Psoas muscle (tissue), 8 donors: ENCODE data around the gene SDK2. TPM values are rescaled to one million over a fixed set of nuclear protein-coding genes. Genes with fewer than 3 reads are reported as not detected.

Experiments used
- ATAC-seq, 4 donors: fragments of 200-7000 bp; cut with Tn5 transposase; one replicate each; pipeline ENCODE4 v1.9.1; 2020; ENCODE audit warnings: moderate library complexity in 3 of 4, mild to moderate bottlenecking in 2 of 4
- DNase-seq, 2 donors: peaks; one replicate each; pipeline ENCODE4 v3.0.0-alpha.2; 2020
- H3K27ac ChIP-seq: fragments of 200-600 bp; one replicate; pipeline ENCODE4 v1.8.0; 2022
- H3K27me3 ChIP-seq, 3 donors: fragments of 200-600 bp in 1 of 3; one replicate each; pipeline versions ENCODE4 v1.6.1 to v1.8.0; 2013 to 2022; ENCODE audit warnings: low read length in 2 of 3, mild to moderate bottlenecking in 2 of 3, moderate library complexity in 1 of 3; ENCODE audit not compliant: insufficient read depth in 3 of 3
- H3K36me3 ChIP-seq, 2 donors: fragments of 200-600 bp in 1 of 2; one replicate each; pipeline versions ENCODE4 v1.6.1 to v1.8.0; 2013 to 2022; ENCODE audit warnings: low read depth in 1 of 2, mild to moderate bottlenecking in 1 of 2, moderate library complexity in 1 of 2; ENCODE audit not compliant: insufficient read depth in 1 of 2
- H3K4me1 ChIP-seq: fragments of 200-600 bp; one replicate; pipeline ENCODE4 v1.8.0; 2022
- H3K4me3 ChIP-seq: fragments of 200-600 bp; one replicate; pipeline ENCODE4 v1.8.0; 2022; ENCODE audit warnings: mild to moderate bottlenecking
- H3K9me3 ChIP-seq: fragments of 200-600 bp; one replicate; pipeline ENCODE4 v1.8.0; 2022
- CTCF ChIP-seq: fragments of 200-600 bp; IDR thresholded peaks from one replicate; pipeline ENCODE4 v1.8.0; 2022; ENCODE audit warnings: antibody characterized with exemption
- WGBS, 3 donors: extraction: QIAGEN DNeasy Blood & Tissue Kit; methylation state at CpG; one replicate each; pipeline versions ENCODE4 v1.1.6 to v1.1.7; 2013; 5-methylcytosine and 5-hydroxymethylcytosine counted together
- intact Hi-C, 2 donors: fragments of 100-400 bp; cut with DNase I; formaldehyde crosslinking; loops; one replicate each; pipeline versions ENCODE4 v1.11.0 to v1.14.2; 2022
- polyA plus RNA-seq, 3 donors: library from polyadenylated mRNA; stranded (reverse); fragments of 200-250 nt; gene quantifications; one replicate each; pipeline ENCODE4 v1.2.3, GENCODE V29; 2013
- total RNA-seq, 4 donors: library from RNA; stranded (reverse); fragmentation: NEBNext Ultra II Directional in 2 of 4; extraction: Animal tissue kit (Norgen Biotek cat#: 25700) in 2 of 4; gene quantifications; one replicate each; pipeline versions ENCODE4 v1.2.1 to v1.2.4, GENCODE V29; 2021 to 2023
- donor health status: healthy with polysubstance abuse.
- donor health status: DM: no; HTN: no; CAD: no; lungs with moderate emphysema.
- donor health status: Bipolar disorder and iron deficiency.
- donor health status: healthy.
- donor health status: DM: yes; HTN: yes; CAD: no.
- donor health status: DM: no; HTN: no; CAD: no.
- donor health status: DM: no; HTN: no; CAD: no.
- donor health status: DM: yes; HTN: yes; CAD: no.

The SDK2 gene
- total and polyA plus RNA-seq, 7 donors = 0.04 to 2.8 (median 0.24) TPM

- no peak for DNase-seq
- intact Hi-C loops = no loop called here
- no peaks in the 10 kb centered on the region for H3K9me3 ChIP-seq
These were observed 250.9 kb downstream of the SDK2 start for GRCh38 chr17:73393381-73393780.

GRCh38 chr17:73391331-73392265, 252.6 kb downstream of the SDK2 start:
- intact Hi-C loops = no loop called here
- no peak for DNase-seq
- Histone ChIP-seq H3K27me3 (no peaks in the 10 kb centered on the region), H3K4me3 (no peak overlapping the region), H3K36me3 (no peaks in the 10 kb centered on the region), H3K9me3 (no peaks in the 10 kb centered on the region), H3K27ac (no peak overlapping the region), H3K4me1 (no peaks in the 10 kb centered on the region)
- ATAC-seq = no peak
- 90 to 91% (median 91%) methylated on average over 24 of the region's 24 CpGs for WGBS, 3 donors
- TF ChIP-seq CTCF = no peak

More at GRCh38 chr17:73393381-73393780, 250.9 kb downstream of the SDK2 start:
- H3K27ac ChIP-seq = no peak overlapping the region
- 90 to 93% (median 91%) methylated on average over 14 of the region's 14 CpGs for WGBS, 3 donors
- H3K36me3 ChIP-seq = no peaks in the 10 kb centered on the region
- no peak for ATAC-seq
- no peaks in the 10 kb centered on the region for H3K4me1 ChIP-seq
- no peaks in the 10 kb centered on the region for H3K27me3 ChIP-seq
- TF ChIP-seq CTCF = no peak
- no peak overlapping the region for H3K4me3 ChIP-seq

- Histone ChIP-seq H3K36me3 (no peaks in the 10 kb centered on the region), H3K27ac (no peak overlapping the region), H3K4me1 (no peaks in the 10 kb centered on the region), H3K27me3 (no peaks in the 10 kb centered on the region), H3K4me3 (no peak overlapping the region), H3K9me3 (no peaks in the 10 kb centered on the region)
- DNase-seq (no peak), ATAC-seq (no peak)
- intact Hi-C loops = no loop called here
- WGBS, 3 donors = 89 to 96% (median 89%) methylated on average over 11 of the region's 11 CpGs
- no peak for TF ChIP-seq CTCF
These were observed 253.4 kb downstream of the SDK2 start for GRCh38 chr17:73390851-73391250.

GRCh38 chr17:73390221-73390620, 254.0 kb downstream of the SDK2 start:
- Histone ChIP-seq H3K27me3 (no peaks in the 10 kb centered on the region), H3K27ac (no peak overlapping the region), H3K4me3 (no peak overlapping the region), H3K36me3 (no peaks in the 10 kb centered on the region), H3K4me1 (no peaks in the 10 kb centered on the region), H3K9me3 (no peaks in the 10 kb centered on the region)
- TF ChIP-seq CTCF = no peak
- intact Hi-C loops = no loop called here
- no peak for ATAC-seq
- DNase-seq = no peak
- 90 to 94% (median 93%) methylated on average over 16 of the region's 16 CpGs for WGBS, 3 donors
